Right lobe of liver (tissue), 6 donors: Measurements from ENCODE around the gene S1PR4. TPM values are rescaled to one million over a fixed set of nuclear protein-coding genes. Genes with fewer than 3 reads are reported as not detected.
"Not testable (repeated sequence)": the region's sequence is repeated elsewhere in the genome, so short reads cannot be mapped to it uniquely, and the experiment has no call there.

Experiments
- ATAC-seq, 4 donors: fragments of 200-7000 bp; cut with Tn5 transposase; one replicate each; pipeline ENCODE4 v1.9.1; 2020; ENCODE audit warnings: mild to moderate bottlenecking in 4 of 4, moderate library complexity in 4 of 4
- DNase-seq, 3 donors: peaks; one replicate each; pipeline ENCODE4 v3.0.0-alpha.2; 2020
- H3K27ac ChIP-seq, 3 donors: fragments of 200-600 bp; one replicate each; pipeline ENCODE4 v1.8.0; 2022
- H3K27me3 ChIP-seq, 2 donors: fragments of 200-600 bp; one replicate each; pipeline ENCODE4 v1.8.0; 2022
- H3K36me3 ChIP-seq, 4 donors: fragments of 200-600 bp; sonication (generic) in 1 of 4; one replicate each; pipeline versions ENCODE4 v1.5.1 to v1.8.0; 2017 to 2022; ENCODE audit warnings: control low read depth in 1 of 4
- H3K4me1 ChIP-seq, 4 donors: fragments of 200-600 bp; sonication (generic) in 1 of 4; one replicate each; pipeline versions ENCODE4 v1.5.1 to v1.8.0; 2017 to 2022; ENCODE audit warnings: control low read depth in 1 of 4
- H3K4me3 ChIP-seq, 3 donors: fragments of 200-600 bp; one replicate each; pipeline ENCODE4 v1.8.0; 2022
- H3K9me3 ChIP-seq, 4 donors: fragments of 200-600 bp; sonication (generic) in 1 of 4; one replicate each; pipeline versions ENCODE4 v1.5.1 to v1.8.0; 2017 to 2022; ENCODE audit warnings: control low read depth in 1 of 4
- CTCF ChIP-seq, 4 donors: fragments of 200-600 bp in 3 of 4; fragments of 450-650 bp in 1 of 4; IDR thresholded peaks; one replicate each; pipeline versions ENCODE4 v1.5.1 to v1.8.0; 2016 to 2022; ENCODE audit warnings: antibody characterized with exemption in 4 of 4, mild to moderate bottlenecking in 2 of 4
- POLR2A ChIP-seq: fragments of 450-650 bp; IDR thresholded peaks from one replicate; pipeline ENCODE4 v1.6.1; 2017; ENCODE audit warnings: antibody characterized with exemption, mild to moderate bottlenecking
- WGBS: methylation state at CpG from one replicate; pipeline ENCODE4 v1.1.6; 2018; ENCODE audit warnings: low coverage, low lambda C conversion rate; ENCODE audit not compliant: insufficient coverage; ENCODE audit errors: missing lambda C conversion rate; 5-methylcytosine and 5-hydroxymethylcytosine counted together
- intact Hi-C, 2 donors: fragments of 100-400 bp; cut with DNase I; formaldehyde crosslinking; loops; one replicate each; pipeline versions ENCODE4 v1.11.2 to v1.14.1; 2022
- total RNA-seq, 6 experiments: library from RNA; depleted of rRNA in 2 of 6; stranded (reverse); fragments of >200 nt in 2 of 6; fragmentation: NEBNext Ultra II Directional in 3 of 6; extraction: Animal tissue kit (Norgen Biotek cat#: 25700) in 3 of 6; gene quantifications; one replicate each; pipeline versions ENCODE4 v1.1.0 to v1.2.4, GENCODE V29; 2016 to 2023
- donor health status: DM: no; HTN: yes; CAD: no.
- donor health status: DM: no; HTN: no; CAD: no.
- donor health status: DM: no; HTN: no; CAD: no.
- donor health status: DM: no; HTN: yes; CAD: no.
- donor health status: DM: no; HTN: yes; CAD: no.

Gene S1PR4
- total RNA-seq, 6 experiments from 2014 or later, result 0.53 to 2.2 (median 0.97) TPM

DNA sequence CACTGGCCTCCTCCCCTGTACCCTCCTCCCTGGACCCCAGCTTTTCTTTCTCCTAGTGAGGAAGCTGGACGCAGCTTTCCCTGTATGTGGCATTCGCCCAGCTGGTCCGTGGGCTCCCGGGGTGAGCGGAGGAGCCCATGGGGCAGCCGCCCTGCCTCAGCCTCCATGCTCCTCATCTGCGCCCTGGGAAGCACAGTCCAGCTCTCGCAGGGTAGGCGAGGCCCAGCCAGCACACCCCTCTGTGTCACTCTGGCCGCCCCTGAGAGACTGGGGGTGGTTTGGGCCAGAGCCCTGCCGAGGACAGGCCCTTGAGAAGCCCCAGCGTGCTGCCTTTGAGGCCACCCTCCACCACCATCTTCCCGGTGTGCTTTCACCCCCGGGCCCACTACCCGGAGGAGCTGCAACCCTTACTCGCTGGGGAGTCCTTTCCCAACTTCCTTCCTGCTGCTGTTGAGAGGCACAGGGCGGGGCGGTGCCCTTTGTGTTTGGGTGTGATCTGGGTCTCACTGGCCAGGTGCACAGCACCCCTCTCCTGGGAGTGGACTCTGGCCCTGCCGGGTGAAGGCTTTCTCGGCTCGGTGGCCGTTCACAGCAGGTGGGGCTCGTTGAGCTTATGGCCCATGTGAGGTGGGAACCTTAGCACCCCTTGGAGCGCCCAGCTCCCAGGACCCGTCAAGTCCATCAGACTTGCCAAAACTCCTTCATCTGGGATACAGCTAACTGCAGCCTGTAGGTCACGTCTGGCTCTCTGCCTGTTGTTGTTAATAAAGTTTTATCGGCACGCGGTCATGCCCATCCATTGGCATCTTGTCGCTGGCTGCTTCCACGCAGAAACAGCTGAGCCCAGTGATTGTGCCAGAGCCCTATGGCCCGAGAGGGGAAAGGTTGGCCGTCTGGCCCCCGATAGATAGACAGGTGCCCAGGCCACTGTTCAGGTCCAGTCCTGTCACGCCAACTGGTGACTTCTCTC lies 10.3 kb downstream of the S1PR4 start:
- intact Hi-C loops, result no loop called here
- no peaks in the 10 kb centered on the region for H3K27me3 ChIP-seq
- H3K4me3 ChIP-seq, result no peak overlapping the region
- no peak for TF ChIP-seq CTCF (IDR thresholded peaks at IDR 0.05)
- no peak for TF ChIP-seq POLR2A
- peak in 2 of 3 donors; percentile 62 to 65 for DNase-seq
- H3K9me3 ChIP-seq, result no peaks in the 10 kb centered on the region
- H3K36me3 ChIP-seq, result no peaks in the 10 kb centered on the region
- peak overlapping the region in 1 of 3 donors; percentile 13 for H3K27ac ChIP-seq
- 87% methylated on average over 9 of the region's 35 CpGs for WGBS
- no peak for ATAC-seq
- peaks cover 0 to 16% (median 5%) of the 10 kb centered on the region in 4 donors for H3K4me1 ChIP-seq

DNA sequence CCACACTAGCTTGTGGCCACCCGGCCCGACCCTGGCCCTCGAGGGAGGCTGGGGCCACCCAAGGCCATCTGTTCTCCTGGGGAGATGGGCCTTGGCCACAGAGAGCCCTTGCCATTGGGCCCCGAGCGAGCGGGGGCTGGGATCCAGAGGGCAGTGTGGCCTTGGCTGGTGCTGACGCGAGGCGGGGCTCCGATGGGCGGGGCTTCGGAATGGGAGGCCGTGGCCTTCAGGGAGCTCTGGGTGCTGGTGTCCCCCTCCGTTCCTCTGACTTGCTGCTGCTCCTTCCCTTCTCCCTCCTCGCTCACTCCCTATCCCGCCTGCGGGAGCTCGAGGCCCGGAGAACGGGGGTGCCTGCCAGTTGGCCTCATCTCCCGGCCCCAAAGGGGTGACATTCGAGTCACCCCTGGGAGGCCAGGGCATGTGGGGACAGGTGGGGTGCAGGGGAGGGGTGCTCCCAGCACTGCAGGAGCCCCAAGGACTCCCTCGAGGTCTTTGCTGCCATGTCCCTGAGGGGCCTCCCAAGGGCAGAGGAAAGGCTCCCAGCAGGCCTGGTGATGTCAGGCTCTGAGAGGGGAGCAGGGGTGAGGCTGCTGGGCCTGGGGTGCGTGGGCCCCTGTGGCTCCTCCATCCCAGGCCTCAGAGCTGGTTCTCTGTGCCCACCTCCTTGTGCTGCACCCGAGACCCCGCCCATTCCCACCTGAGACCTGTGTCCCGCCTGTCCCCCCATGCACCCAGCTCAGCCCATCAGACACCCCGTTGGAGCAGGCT lies 11.3 kb downstream of the S1PR4 start:
- no peak for TF ChIP-seq POLR2A
- no peak for TF ChIP-seq CTCF (IDR thresholded peaks at IDR 0.05)
- DNase-seq, result peak in 2 of 3 donors; percentile 47 to 60

DNA sequence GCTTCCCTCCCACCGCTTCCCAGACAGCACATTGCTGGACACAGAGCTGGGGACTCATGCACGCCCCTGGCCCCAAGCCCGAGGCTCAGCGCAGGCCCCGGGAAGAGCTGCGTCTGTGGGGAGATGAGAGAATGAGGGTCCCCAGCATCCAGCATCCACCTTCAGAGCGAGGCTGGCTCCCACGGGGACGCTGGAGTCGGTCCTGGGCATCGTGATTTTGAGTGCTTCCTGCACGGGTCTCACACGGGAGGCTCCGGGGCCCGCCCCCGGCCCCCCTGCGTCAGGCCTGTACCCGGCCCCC lies 11.9 kb downstream of the S1PR4 start:
- intact Hi-C loops, result no loop called here
- ATAC-seq (no peak), DNase-seq (peak in 1 of 3 donors; percentile 47)
- TF ChIP-seq CTCF (IDR thresholded peaks at IDR 0.05) (no peak), POLR2A (no peak)
- no peaks in the 10 kb centered on the region for H3K36me3 ChIP-seq
- H3K4me1 ChIP-seq, result peaks cover 0 to 13% (median 5%) of the 10 kb centered on the region in 4 donors
- no peak overlapping the region for H3K27ac ChIP-seq
- WGBS, result no CpG with 5 or more reads among the region's 18 CpGs
- no peaks in the 10 kb centered on the region for H3K9me3 ChIP-seq
- no peaks in the 10 kb centered on the region for H3K27me3 ChIP-seq
- H3K4me3 ChIP-seq, result no peak overlapping the region

More for the DNA sequence above, 11.3 kb downstream of the S1PR4 start:
- ATAC-seq, result no peak
- H3K9me3 ChIP-seq, result no peaks in the 10 kb centered on the region
- H3K4me3 ChIP-seq, result no peak overlapping the region
- peaks cover 0 to 14% (median 5%) of the 10 kb centered on the region in 4 donors for H3K4me1 ChIP-seq
- no peaks in the 10 kb centered on the region for H3K36me3 ChIP-seq
- no peak overlapping the region for H3K27ac ChIP-seq
- intact Hi-C loops, result no loop called here
- 100% methylated on average over 1 of the region's 28 CpGs for WGBS
- H3K27me3 ChIP-seq, result no peaks in the 10 kb centered on the region

DNA sequence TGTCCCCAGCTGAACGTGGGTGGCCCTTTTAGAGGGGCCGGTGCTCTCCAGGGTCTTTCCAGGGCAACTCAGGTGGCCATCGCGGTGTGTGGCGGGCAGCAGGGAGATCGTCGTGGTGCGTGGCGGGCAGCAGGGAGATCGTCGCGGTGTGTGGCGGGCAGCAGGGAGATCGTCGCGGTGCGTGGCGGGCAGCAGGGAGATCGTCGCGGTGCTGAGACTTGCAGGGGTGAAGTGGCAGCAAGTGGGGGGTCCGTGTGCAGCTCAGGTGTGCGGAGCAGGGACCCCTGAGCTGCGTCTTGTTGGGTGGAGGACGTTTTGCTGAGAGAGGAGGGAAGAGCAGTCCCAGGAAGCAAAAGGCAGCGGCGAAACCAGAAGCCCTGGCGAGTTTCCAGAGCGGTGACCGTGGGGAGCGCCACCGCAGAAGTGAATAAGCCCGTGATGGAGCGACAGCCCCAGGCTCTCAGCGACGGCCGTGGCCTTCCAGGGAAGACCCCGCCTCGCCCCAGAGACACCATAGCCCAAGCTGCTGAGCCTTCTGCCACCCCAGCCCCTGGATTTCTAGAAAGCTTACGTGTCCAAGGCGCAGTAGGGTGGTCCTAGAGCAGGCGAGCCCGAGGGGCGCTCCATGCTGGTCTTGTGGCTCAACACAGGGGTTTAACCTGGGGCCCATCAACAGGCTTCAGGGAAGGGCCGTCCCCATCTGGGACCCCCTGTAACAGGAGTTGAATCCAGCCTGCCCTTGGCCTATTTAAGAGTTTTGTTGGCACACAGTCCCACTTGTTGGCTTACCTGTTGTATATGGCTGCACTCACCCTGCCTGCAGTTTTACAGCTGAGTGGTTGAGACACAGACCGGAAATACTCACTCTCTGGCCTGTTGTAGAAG lies 12.6 kb downstream of the S1PR4 start:
- H3K9me3 ChIP-seq, result no peaks in the 10 kb centered on the region
- intact Hi-C loops, result no loop called here
- H3K27me3 ChIP-seq, result no peaks in the 10 kb centered on the region
- peak in 1 of 3 donors; percentile 5 for DNase-seq
- WGBS, result 75% methylated on average over 2 of the region's 46 CpGs
- H3K4me3 ChIP-seq, result no peak overlapping the region
- no peak overlapping the region for H3K27ac ChIP-seq
- no peak for ATAC-seq
- no peaks in the 10 kb centered on the region for H3K36me3 ChIP-seq
- peaks cover 0 to 13% (median 5%) of the 10 kb centered on the region in 4 donors for H3K4me1 ChIP-seq
- TF ChIP-seq POLR2A (no peak), CTCF (IDR thresholded peaks at IDR 0.05) (no peak)

DNA sequence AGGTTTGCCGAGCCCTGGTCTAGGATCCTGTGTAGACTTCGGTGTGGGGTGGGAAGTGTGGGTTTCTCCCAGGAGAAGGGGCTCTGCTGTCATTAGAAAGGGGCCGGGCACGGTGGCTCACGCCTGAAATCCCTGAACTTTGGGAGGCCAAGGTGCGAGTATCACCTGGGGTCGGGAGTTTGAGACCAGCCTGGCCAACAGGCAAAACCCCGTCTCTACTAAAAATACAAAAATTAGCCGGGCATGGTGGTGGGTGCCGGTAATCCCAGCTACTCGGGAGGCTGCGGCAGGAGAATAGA lies 13.2 kb downstream of the S1PR4 start:
- H3K9me3 ChIP-seq, H3K36me3 ChIP-seq, H3K4me3 ChIP-seq, intact Hi-C loops, H3K27ac ChIP-seq, H3K27me3 ChIP-seq, ATAC-seq, H3K4me1 ChIP-seq, DNase-seq: not testable (repeated sequence)
- 80% methylated on average over 8 of the region's 12 CpGs for WGBS
